AG04450 (cell line): Measurements from ENCODE around the gene ADAM10. TPM values are rescaled to one million over a fixed set of nuclear protein-coding genes. Genes with fewer than 3 reads are reported as not detected.

ENCODE experiments used
- CTCF ChIA-PET: fragments of 300-600, 350-600 bp; formaldehyde crosslinking; extraction: SDS; loops from one replicate; lab custom pipeline; 2022; ENCODE audit warnings: antibody characterized with exemption, inconsistent platforms; lab: Charles Lee
- POLR2A ChIA-PET: fragments of 350-600 bp; formaldehyde crosslinking; extraction: SDS; loops from one replicate; lab custom pipeline; 2021; ENCODE audit warnings: antibody characterized with exemption, inconsistent platforms; lab: Yijun Ruan, JAX
- DNase-seq: peaks from one replicate; pipeline ENCODE4 v3.0.0-alpha.2; 2011; ENCODE audit warnings: low read depth, low spot score
- H3K27ac ChIP-seq: one replicate; pipeline ENCODE4 v1.5.1; 2012; ENCODE audit warnings: low read depth, low read length, control low read depth
- H3K27me3 ChIP-seq: one replicate; pipeline ENCODE4 v1.6.0; 2012; ENCODE audit warnings: low read length; ENCODE audit not compliant: control insufficient read depth, insufficient read depth
- H3K4me3 ChIP-seq: 2 replicates; pipeline ENCODE4 v1.5.1; 2011; ENCODE audit warnings: mild to moderate bottlenecking, low read depth, low read length, control low read depth
- H3K9me3 ChIP-seq: 2 replicates; pipeline ENCODE4 v1.5.1; 2012; ENCODE audit warnings: low read length; ENCODE audit not compliant: control insufficient read depth, insufficient read depth
- CTCF ChIP-seq: IDR thresholded peaks from 2 replicates; pipeline ENCODE4 v1.5.1; 2011; ENCODE audit warnings: low read depth, low read length, control low read depth, inconsistent platforms
- polyA plus RNA-seq: library from polyadenylated mRNA; depleted of rRNA; stranded (reverse); fragments of >200 nt; gene quantifications from 2 replicates; pipeline ENCODE4 v1.2.3, GENCODE V29; 2011

The ADAM10 gene
- polyA plus RNA-seq, 1 experiment = 220 TPM

- H3K27ac ChIP-seq = no peak overlapping the region
- POLR2A ChIA-PET = interaction anchor here (0.6 kb wide), 1 partner anchor 94 kb away, joined by 3 read pairs; the partner anchor contains the start of gene MINDY2
- CTCF ChIA-PET = interaction anchor here (1.0 to 1.1 kb wide), 3 partner anchors 11 to 408 kb away, joined by 3 to 5 read pairs (median 4); partner anchors contain the start of gene MINDY2
- H3K4me3 ChIP-seq = no peak overlapping the region
- H3K9me3 ChIP-seq = no peaks in the 10 kb centered on the region
- H3K27me3 ChIP-seq = no peaks in the 10 kb centered on the region
- TF ChIP-seq CTCF = no peak
- DNase-seq = no peak
Observed at GRCh38 chr15:58677426-58677825, 72.1 kb downstream of the ADAM10 start.

GRCh38 chr15:58676766-58677165 lies 72.7 kb downstream of the ADAM10 start:
- Histone ChIP-seq H3K27me3 (no peaks in the 10 kb centered on the region), H3K9me3 (no peaks in the 10 kb centered on the region), H3K27ac (no peak overlapping the region), H3K4me3 (no peak overlapping the region)
- no peak for DNase-seq
- ChIA-PET CTCF (no interaction called here), POLR2A (interaction anchor here (0.6 kb wide), 1 partner anchor 94 kb away, joined by 3 read pairs; the partner anchor contains the start of gene MINDY2)
- TF ChIP-seq CTCF = no peak

- POLR2A ChIA-PET = no interaction called here
- no peaks in the 10 kb centered on the region for H3K9me3 ChIP-seq
- no peak for DNase-seq
- no peaks in the 10 kb centered on the region for H3K27me3 ChIP-seq
- TF ChIP-seq CTCF = no peak
- no peak overlapping the region for H3K4me3 ChIP-seq
- CTCF ChIA-PET = no interaction called here
- H3K27ac ChIP-seq = no peak overlapping the region
Observed at GRCh38 chr15:58671186-58671585, 78.3 kb downstream of the ADAM10 start.

- H3K9me3 ChIP-seq = no peaks in the 10 kb centered on the region
- ChIA-PET CTCF (interaction anchor here (0.7 kb wide), 1 partner anchor 288 kb away, joined by 4 read pairs; no protein-coding TSS in a partner anchor), POLR2A (interaction anchor here (0.6 kb wide), 1 partner anchor 68 kb away, joined by 3 read pairs; no protein-coding TSS in a partner anchor)
- H3K4me3 ChIP-seq = no peak overlapping the region
- TF ChIP-seq CTCF = no peak
- H3K27ac ChIP-seq = no peak overlapping the region
- DNase-seq = no peak
- H3K27me3 ChIP-seq = no peaks in the 10 kb centered on the region
Observed at GRCh38 chr15:58669108-58669507, 80.4 kb downstream of the ADAM10 start.

GRCh38 chr15:58666957-58667356 lies 82.5 kb downstream of the ADAM10 start:
- POLR2A ChIA-PET = interaction anchor here (1.3 kb wide), 1 partner anchor 104 kb away, joined by 4 read pairs; the partner anchor contains the start of gene MINDY2
- CTCF ChIA-PET = interaction anchor here (0.6 to 1.6 kb wide), 3 partner anchors 11 to 439 kb away, joined by 3 to 6 read pairs (median 4); no protein-coding TSS in a partner anchor
- H3K27me3 ChIP-seq = no peaks in the 10 kb centered on the region

More at GRCh38 chr15:58666957-58667356, 82.5 kb downstream of the ADAM10 start:
- no peak overlapping the region for H3K4me3 ChIP-seq
- no peak for TF ChIP-seq CTCF
- DNase-seq = no peak
- H3K9me3 ChIP-seq = no peaks in the 10 kb centered on the region
- no peak overlapping the region for H3K27ac ChIP-seq
